SK-N-SH (cell line): ENCODE data around the gene MRM2. TPM values are rescaled to one million over a fixed set of nuclear protein-coding genes. Genes with fewer than 3 reads are reported as not detected.

Experiments
- CTCF ChIA-PET: fragments of 300-600, 350-600 bp; formaldehyde crosslinking; extraction: SDS; loops from one replicate; lab custom pipeline; 2021; lab: Yijun Ruan, JAX
- POLR2A ChIA-PET: fragments of 350-600 bp; sonication (Branson Sonifier 250); formaldehyde crosslinking; extraction: SDS; loops from one replicate; lab custom pipeline; 2020; ENCODE audit warnings: antibody characterized with exemption, inconsistent platforms; lab: Yijun Ruan, JAX
- DNase-seq: peaks from one replicate; pipeline ENCODE4 v3.0.0; 2012
- H2AFZ ChIP-seq: fragments of 200-600 bp; sonication (generic); 2 replicates; pipeline ENCODE4 v1.8.1; 2016; ENCODE audit warnings: antibody characterized with exemption, mild to moderate bottlenecking, low read depth
- H3F3A ChIP-seq: fragments of 200-600 bp; sonication (generic); replicated peaks from 2 replicates; pipeline ENCODE3; 2016; ENCODE audit warnings: antibody characterized with exemption, mild to moderate bottlenecking; ENCODE audit not compliant: insufficient read depth
- H3K27ac ChIP-seq, 2 experiments: fragments of 200-500 bp in 1 of 2; fragments of 200-600 bp in 1 of 2; sonication (Bioruptor generic) in 1 of 2; sonication (generic), shearing (Covaris generic) in 1 of 2; 2 replicates each; pipeline versions ENCODE4 v1.5.1 to v1.6.1; 2014 to 2016; ENCODE audit warnings: low read depth in 2 of 2, inconsistent platforms in 1 of 2, low read length in 1 of 2, mild to moderate bottlenecking in 1 of 2, mixed read lengths in 1 of 2
- H3K27me3 ChIP-seq: fragments of 200-600 bp; sonication (generic), shearing (Covaris generic); 2 replicates; pipeline ENCODE4 v1.6.1; 2016; ENCODE audit warnings: mixed run types; ENCODE audit not compliant: insufficient read depth
- H3K36me3 ChIP-seq, 2 experiments: fragments of 200-500 bp in 1 of 2; fragments of 200-600 bp in 1 of 2; sonication (Bioruptor generic) in 1 of 2; sonication (generic) in 1 of 2; replicated peaks in 1 of 2; 2 replicates each; pipeline versions ENCODE3 to v1.5.1; 2014 to 2016; ENCODE audit warnings: low read length in 1 of 2, mild to moderate bottlenecking in 1 of 2; ENCODE audit not compliant: insufficient read depth in 2 of 2, control insufficient read depth in 1 of 2
- H3K4me1 ChIP-seq, 2 experiments: fragments of 200-500 bp in 1 of 2; fragments of 200-600 bp in 1 of 2; sonication (Bioruptor generic) in 1 of 2; sonication (generic), shearing (Covaris generic) in 1 of 2; 2 replicates each; pipeline versions ENCODE4 v1.5.1 to v1.6.1; 2014 to 2016; ENCODE audit warnings: low read depth in 1 of 2, low read length in 1 of 2, mixed run types in 1 of 2; ENCODE audit not compliant: insufficient read depth in 2 of 2, control insufficient read depth in 1 of 2
- H3K4me2 ChIP-seq: fragments of 200-600 bp; sonication (generic), shearing (Covaris generic); 2 replicates; pipeline ENCODE4 v1.6.1; 2017; ENCODE audit warnings: mixed run types
- H3K4me3 ChIP-seq, 2 experiments: fragments of 200-500 bp in 1 of 2; fragments of 200-600 bp in 1 of 2; sonication (Bioruptor generic) in 1 of 2; sonication (generic), shearing (Covaris generic) in 1 of 2; 2 replicates each; pipeline versions ENCODE4 v1.5.1 to v1.8.1; 2014 to 2016; ENCODE audit warnings: low read depth in 2 of 2, inconsistent platforms in 1 of 2, low read length in 1 of 2, mild to moderate bottlenecking in 1 of 2, mixed read lengths in 1 of 2, moderate library complexity in 1 of 2
- H3K79me2 ChIP-seq: fragments of 200-600 bp; sonication (generic); 2 replicates; pipeline ENCODE4 v1.8.1; 2017; ENCODE audit warnings: mild to moderate bottlenecking; ENCODE audit not compliant: insufficient read depth
- H3K9ac ChIP-seq: fragments of 200-600 bp; sonication (generic); 2 replicates; pipeline ENCODE4 v1.6.1; 2017; ENCODE audit warnings: mixed run types
- H3K9me2 ChIP-seq: fragments of 200-600 bp; sonication (generic); 2 replicates; pipeline ENCODE4 v1.6.1; 2017; ENCODE audit warnings: mixed run types
- H3K9me3 ChIP-seq: fragments of 200-600 bp; sonication (generic); 2 replicates; pipeline ENCODE4 v1.6.1; 2017; ENCODE audit warnings: mixed run types, mild to moderate bottlenecking, moderate library complexity
- H4K20me1 ChIP-seq: fragments of 200-600 bp; sonication (generic); 2 replicates; pipeline ENCODE4 v1.6.1; 2017; ENCODE audit warnings: mild to moderate bottlenecking, mixed run types; ENCODE audit not compliant: insufficient read depth
- GABPA ChIP-seq: IDR thresholded peaks from 2 replicates; pipeline ENCODE4 v1.4.0; 2012; ENCODE audit warnings: low read depth, mild to moderate bottlenecking
- MXI1 ChIP-seq: IDR thresholded peaks from 2 replicates; pipeline ENCODE4 v1.6.1; 2012; ENCODE audit warnings: mild to moderate bottlenecking, low read depth, low read length, improper control_type of control experiment
- RAD21 ChIP-seq: IDR thresholded peaks from 2 replicates; pipeline ENCODE4 v1.6.1; 2012; ENCODE audit warnings: mild to moderate bottlenecking, low read length
- RCOR1 ChIP-seq: fragments of 150-350 bp; IDR thresholded peaks from 2 replicates; pipeline ENCODE4 v1.6.1; 2017; ENCODE audit warnings: antibody characterized with exemption, low read length
- TCF12 ChIP-seq: IDR thresholded peaks from 2 replicates; pipeline ENCODE4 v1.4.0; 2012
- USF2 ChIP-seq: fragments of 150-350 bp; IDR thresholded peaks from 2 replicates; pipeline ENCODE4 v1.6.1; 2017; ENCODE audit warnings: antibody characterized with exemption, low read length, low read depth, borderline replicate concordance
- ZBTB33 ChIP-seq: IDR thresholded peaks from 2 replicates; pipeline ENCODE4 v1.4.0; 2012; ENCODE audit warnings: low read depth, borderline replicate concordance
- WGBS: methylation state at CpG from one replicate; pipeline ENCODE4 v1.1.6; 2017; ENCODE audit warnings: low lambda C conversion rate; 5-methylcytosine and 5-hydroxymethylcytosine counted together
- polyA plus RNA-seq, 3 experiments: library from polyadenylated mRNA; depleted of rRNA; stranded (reverse); fragments of >200 nt; gene quantifications; 2 replicates each; pipeline ENCODE4 v1.2.3, GENCODE V29; 2012
- TF ChIP-seq, protein P1 (sequence below): IDR thresholded peaks from 2 replicates; pipeline ENCODE4 v1.4.0; 2012; ENCODE audit warnings: low read depth, borderline replicate concordance

Gene MRM2
- polyA plus RNA-seq, 1 of the 3 experiments (the other 2 are of a cell fraction) = 30.7 TPM

GRCh38 chr7:2280424-2280823 lies 38.4 kb upstream of the MRM2 start:
- no peak overlapping the region for H2AFZ ChIP-seq
- no peak for DNase-seq
- H3K27me3 ChIP-seq = no peaks in the 10 kb centered on the region
- H3K79me2 ChIP-seq = peaks cover 11% of the 10 kb centered on the region; the same call in 1 of the 2 replicates
- no peak overlapping the region for H3K27ac ChIP-seq
- TF ChIP-seq USF2 = no peak
- TF ChIP-seq RCOR1 = no peak
- TF ChIP-seq MXI1 = no peak
- TF ChIP-seq, all 33 proteins: peak for 0
- H4K20me1 ChIP-seq = 0 out of 2 replicates have a peak, but pooled peaks cover 5% of the 10 kb centered on the region
- no peaks in the 10 kb centered on the region for H3K9me3 ChIP-seq
- no peak overlapping the region for H3K4me3 ChIP-seq
- CTCF ChIA-PET = interaction anchor here (0.6 to 2.0 kb wide), 5 partner anchors 32 to 188 kb away, joined by 3 to 7 read pairs (median 3); no protein-coding TSS in a partner anchor
- H3F3A ChIP-seq = no peaks in the 10 kb centered on the region
- 96% methylated on average over 2 of the region's 2 CpGs for WGBS
- H3K36me3 ChIP-seq = no peaks in the 10 kb centered on the region
- POLR2A ChIA-PET = no interaction called here
- H3K9me2 ChIP-seq = no peaks in the 10 kb centered on the region
- H3K4me1 ChIP-seq = peaks cover 0 to 13% of the 10 kb centered on the region in 2 experiments; a peak in 1 of 4 replicates
- no peak overlapping the region for H3K4me2 ChIP-seq
- H3K9ac ChIP-seq = no peak overlapping the region

- Histone ChIP-seq H3K36me3 (no peaks in the 10 kb centered on the region), H3K27me3 (no peaks in the 10 kb centered on the region), H3K27ac (no peak overlapping the region), H3K9me3 (no peaks in the 10 kb centered on the region), H3K9ac (no peak overlapping the region), H3F3A (no peaks in the 10 kb centered on the region), H3K4me3 (no peak overlapping the region), H2AFZ (no peak overlapping the region), H3K9me2 (no peaks in the 10 kb centered on the region), H4K20me1 (0 out of 2 replicates have a peak, but pooled peaks cover 5% of the 10 kb centered on the region), H3K79me2 (peaks cover 11% of the 10 kb centered on the region; the same call in 1 of the 2 replicates), H3K4me2 (no peak overlapping the region), H3K4me1 (peaks cover 0 to 13% of the 10 kb centered on the region in 2 experiments; a peak in 1 of 4 replicates)
- no peak for DNase-seq
- 92% methylated on average over 4 of the region's 4 CpGs for WGBS
- ChIA-PET CTCF (interaction anchor here (1.2 to 2.0 kb wide), 4 partner anchors 32 to 189 kb away, joined by 3 to 7 read pairs (median 4); no protein-coding TSS in a partner anchor), POLR2A (no interaction called here)
- TF ChIP-seq MXI1 = no peak
- TF ChIP-seq ZBTB33 = no peak
- no peak for TF ChIP-seq GABPA
- TF ChIP-seq, protein P1, sequence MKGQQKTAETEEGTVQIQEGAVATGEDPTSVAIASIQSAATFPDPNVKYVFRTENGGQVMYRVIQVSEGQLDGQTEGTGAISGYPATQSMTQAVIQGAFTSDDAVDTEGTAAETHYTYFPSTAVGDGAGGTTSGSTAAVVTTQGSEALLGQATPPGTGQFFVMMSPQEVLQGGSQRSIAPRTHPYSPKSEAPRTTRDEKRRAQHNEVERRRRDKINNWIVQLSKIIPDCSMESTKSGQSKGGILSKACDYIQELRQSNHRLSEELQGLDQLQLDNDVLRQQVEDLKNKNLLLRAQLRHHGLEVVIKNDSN = no peak
- TF ChIP-seq TCF12 = no peak
- no peak for TF ChIP-seq RAD21
These were observed 37.9 kb upstream of the MRM2 start for GRCh38 chr7:2279896-2280295.
